Cardiac fibroblast (primary cell): ENCODE data around the gene FRMD4A.
A peak's percentile ranks its signal among the peaks of the same experiment; 100 is the strongest.

Source experiments
- DNase-seq, 2 donors: peaks; one replicate each; pipeline versions ENCODE4 v3.0.0 to v3.0.0-alpha.2; 2010; ENCODE audit warnings: low read depth in 2 of 2
- H3K4me3 ChIP-seq, 2 donors: replicated peaks in 1 of 2; 1 replicate in 1 of 2; 2 replicates in 1 of 2; pipeline ENCODE4 v1.5.1; 2011; ENCODE audit warnings: low read depth in 2 of 2, low read length in 2 of 2, mild to moderate bottlenecking in 2 of 2, moderate library complexity in 1 of 2
- TF ChIP-seq, protein P1 (sequence below): IDR thresholded peaks from one replicate; pipeline ENCODE4 v1.5.1; 2011; ENCODE audit warnings: low read depth, mild to moderate bottlenecking, low read length, inconsistent platforms

FRMD4A gene

DNA sequence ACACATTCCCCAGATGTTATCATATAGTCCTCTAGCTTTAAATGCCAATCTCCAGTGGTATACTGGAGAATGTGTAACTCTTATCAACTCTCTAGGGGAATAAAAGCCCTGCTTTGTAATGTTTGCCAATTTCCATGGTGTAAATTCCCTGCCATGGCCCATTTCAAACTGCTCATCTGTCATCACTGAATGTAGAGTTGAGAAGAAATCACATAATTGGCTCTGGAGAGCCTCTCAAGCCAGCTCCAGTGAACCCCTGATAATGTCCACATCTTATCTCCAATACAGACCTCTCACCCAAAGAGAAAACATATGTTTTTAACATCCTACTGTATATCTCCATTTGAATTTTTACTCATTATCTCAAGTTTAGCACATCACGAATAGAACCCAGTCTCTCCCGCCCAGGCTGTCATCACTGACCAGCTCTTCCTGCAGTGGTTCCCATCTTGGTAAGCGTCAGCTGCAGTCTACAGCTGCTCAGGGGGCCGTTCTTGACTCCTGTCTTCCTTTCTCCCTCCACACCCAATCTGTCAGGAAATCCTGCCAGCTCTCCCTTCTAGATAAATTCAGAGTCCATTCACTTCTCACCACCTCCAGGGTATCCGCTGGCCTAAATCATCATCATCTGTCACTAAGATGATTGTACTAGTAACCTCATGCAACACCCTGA is 332.4 kb downstream of the FRMD4A start:
- TF ChIP-seq, protein P1, sequence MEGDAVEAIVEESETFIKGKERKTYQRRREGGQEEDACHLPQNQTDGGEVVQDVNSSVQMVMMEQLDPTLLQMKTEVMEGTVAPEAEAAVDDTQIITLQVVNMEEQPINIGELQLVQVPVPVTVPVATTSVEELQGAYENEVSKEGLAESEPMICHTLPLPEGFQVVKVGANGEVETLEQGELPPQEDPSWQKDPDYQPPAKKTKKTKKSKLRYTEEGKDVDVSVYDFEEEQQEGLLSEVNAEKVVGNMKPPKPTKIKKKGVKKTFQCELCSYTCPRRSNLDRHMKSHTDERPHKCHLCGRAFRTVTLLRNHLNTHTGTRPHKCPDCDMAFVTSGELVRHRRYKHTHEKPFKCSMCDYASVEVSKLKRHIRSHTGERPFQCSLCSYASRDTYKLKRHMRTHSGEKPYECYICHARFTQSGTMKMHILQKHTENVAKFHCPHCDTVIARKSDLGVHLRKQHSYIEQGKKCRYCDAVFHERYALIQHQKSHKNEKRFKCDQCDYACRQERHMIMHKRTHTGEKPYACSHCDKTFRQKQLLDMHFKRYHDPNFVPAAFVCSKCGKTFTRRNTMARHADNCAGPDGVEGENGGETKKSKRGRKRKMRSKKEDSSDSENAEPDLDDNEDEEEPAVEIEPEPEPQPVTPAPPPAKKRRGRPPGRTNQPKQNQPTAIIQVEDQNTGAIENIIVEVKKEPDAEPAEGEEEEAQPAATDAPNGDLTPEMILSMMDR = no peak
- H3K4me3 ChIP-seq = no peak overlapping the region
- DNase-seq = peak in 1 of 2 donors; percentile 89

DNA sequence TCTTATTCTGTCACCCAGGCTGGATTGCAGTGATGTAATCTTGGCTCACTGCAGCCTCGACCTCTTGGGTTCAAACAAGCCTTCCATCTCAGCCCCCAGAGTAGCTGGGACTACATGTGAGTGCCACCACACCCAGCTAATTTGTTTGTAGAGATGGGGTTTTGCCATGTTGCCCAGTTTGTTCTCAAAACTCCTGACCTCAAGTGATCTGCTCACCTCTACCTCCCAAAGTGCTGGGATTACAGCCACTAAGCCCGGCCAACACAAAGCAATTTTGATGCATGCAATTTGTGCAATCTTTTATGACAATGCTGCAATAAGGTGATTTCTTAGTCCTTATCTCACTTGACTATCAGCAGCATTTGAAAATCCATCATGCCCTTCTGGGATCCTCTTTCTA is 333.1 kb downstream of the FRMD4A start:
- DNase-seq = peak in 1 of 2 donors; percentile 29
- TF ChIP-seq, protein P1 = no peak
- no peak overlapping the region for H3K4me3 ChIP-seq

DNA sequence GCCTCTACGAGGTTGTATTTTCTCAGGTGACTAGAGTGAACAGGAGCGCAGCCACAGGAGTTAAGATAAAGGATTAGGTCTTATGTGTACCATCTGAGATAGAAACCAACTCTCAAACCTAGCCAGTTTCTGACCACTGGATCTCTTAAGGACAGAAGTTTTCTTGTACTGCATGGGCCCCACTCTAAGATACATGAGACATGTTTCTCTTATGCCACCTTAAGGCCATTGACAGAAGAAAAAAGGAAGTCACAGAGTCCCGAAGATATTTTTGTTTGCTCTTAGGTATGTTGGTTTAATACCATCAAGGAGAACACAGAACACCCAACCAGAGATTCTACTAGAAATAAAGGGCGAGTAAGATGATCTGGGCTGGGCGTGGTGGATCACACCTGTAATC is 335.8 kb downstream of the FRMD4A start:
- no peak for DNase-seq
- no peak overlapping the region for H3K4me3 ChIP-seq

DNA sequence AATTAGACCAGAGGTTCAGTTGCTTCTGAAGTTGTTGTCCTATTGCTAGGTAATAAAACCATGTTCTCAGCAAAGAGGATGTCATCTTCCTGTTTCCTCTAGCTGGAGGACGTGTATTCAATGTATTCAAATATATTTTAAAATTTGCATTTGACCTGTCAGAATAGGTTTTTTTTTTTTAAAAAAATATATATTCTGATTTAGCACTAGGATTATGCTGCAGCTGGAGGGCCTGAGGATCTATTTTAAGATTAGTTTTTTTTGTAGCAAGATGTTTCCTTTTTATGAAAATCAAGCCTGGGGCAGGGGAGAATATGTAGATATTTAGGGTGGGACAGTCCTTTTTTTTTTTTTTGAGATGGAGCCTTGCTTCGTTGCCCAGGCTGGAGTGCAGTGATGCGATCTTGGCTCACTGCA is 337.0 kb downstream of the FRMD4A start:
- no peak for DNase-seq
- TF ChIP-seq, protein P1 = no peak
- no peak overlapping the region for H3K4me3 ChIP-seq

More for the DNA sequence above, 335.8 kb downstream of the FRMD4A start:
- TF ChIP-seq, protein P1 = no peak

DNA sequence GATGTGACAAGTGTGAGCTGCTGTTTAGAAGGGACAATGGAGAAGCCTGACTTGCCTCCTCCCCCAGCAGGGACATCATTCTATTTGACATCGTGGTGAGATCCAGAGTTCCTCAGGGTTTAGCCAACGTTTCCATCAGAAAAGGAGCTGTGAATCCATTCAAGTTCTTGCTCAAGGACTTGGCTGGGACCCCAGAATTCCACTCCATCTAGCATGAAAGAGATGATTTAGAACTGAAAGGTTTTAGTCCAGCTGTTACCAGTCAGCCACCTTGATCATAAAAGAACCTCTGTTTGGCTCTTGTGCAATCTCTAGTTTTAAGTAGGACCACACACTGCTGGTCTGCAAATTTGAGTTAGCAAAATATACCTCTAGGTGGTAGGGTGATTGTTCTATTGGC is 337.6 kb downstream of the FRMD4A start:
- DNase-seq = peak; percentile 74 to 84
- no peak overlapping the region for H3K4me3 ChIP-seq
- TF ChIP-seq, protein P1 = no peak

DNA sequence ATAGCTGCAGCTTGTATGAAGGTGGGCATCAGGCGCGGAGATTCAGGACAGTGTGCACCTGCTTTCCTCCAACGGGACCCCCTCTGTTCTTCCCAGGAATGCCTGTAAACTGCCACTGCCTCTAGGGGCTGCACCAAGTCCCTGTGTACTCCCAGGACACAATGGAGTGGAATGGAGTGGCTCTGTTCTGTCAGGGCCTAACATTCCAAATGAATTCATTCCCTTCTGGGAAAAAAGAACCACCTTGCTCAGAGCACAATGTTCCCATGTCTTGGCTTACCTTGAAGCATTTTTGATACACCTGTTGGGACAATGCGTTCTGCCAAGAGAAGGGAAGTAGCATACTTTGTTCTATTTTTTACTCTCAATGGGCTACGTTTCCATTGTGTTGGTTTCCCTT is 339.4 kb downstream of the FRMD4A start:
- peak overlapping the region in 1 of 2 donors; percentile 12 for H3K4me3 ChIP-seq
- TF ChIP-seq, protein P1 = no peak
- no peak for DNase-seq

DNA sequence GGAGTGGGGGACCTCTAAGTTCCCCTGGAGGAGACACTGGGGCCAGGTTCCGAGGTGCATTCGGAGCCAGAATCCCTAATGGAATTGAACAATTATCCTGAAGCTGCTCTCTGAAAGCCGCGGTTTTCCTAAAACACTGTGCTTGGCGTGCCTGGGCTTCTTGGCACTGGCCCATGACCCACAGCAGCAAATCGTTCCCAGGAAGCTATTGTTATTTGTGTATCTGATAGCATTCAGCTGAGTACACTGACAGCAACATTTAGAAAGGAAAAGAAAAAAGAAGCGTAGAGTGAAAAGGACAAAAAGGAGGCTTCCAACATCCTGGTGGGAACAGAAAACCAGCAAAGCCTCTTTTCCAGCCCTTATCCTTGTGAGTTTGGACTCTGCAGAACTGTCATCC is 339.8 kb downstream of the FRMD4A start:
- peak overlapping the region in 1 of 2 donors; percentile 12 for H3K4me3 ChIP-seq
- DNase-seq = peak; percentile 69 to 71
- TF ChIP-seq, protein P1 = no peak
